T1000 (cell line): ENCODE data around the gene C19orf38.
"Not testable (repeated sequence)": the region's sequence is repeated elsewhere in the genome, so short reads cannot be mapped to it uniquely, and the experiment has no call there.

Experiments used
- DNase-seq: peaks from one replicate; lab custom pipeline; 2025; ENCODE audit warnings: mixed read lengths; lab: John Stamatoyannopoulos, UW

C19orf38 gene

GRCh38 chr19:10852098-10852800 is 4.0 kb downstream of the C19orf38 start:
- DNase-seq = peak; percentile 7

- no peak for DNase-seq
These were observed 4.7 kb downstream of the C19orf38 start for GRCh38 chr19:10852941-10853340.

GRCh38 chr19:10854350-10855089 is 6.3 kb downstream of the C19orf38 start:
- DNase-seq = no peak

GRCh38 chr19:10855879-10856522 is 7.8 kb downstream of the C19orf38 start:
- no peak for DNase-seq

GRCh38 chr19:10856899-10857298 is 8.7 kb downstream of the C19orf38 start:
- not testable (repeated sequence) for DNase-seq

- DNase-seq = no peak
These were observed 10.1 kb downstream of the C19orf38 start for GRCh38 chr19:10858204-10858828.

- no peak for DNase-seq
These were observed 13.0 kb downstream of the C19orf38 start for GRCh38 chr19:10861103-10861651.

- DNase-seq = no peak
These were observed 14.4 kb downstream of the C19orf38 start for GRCh38 chr19:10862561-10863106.

GRCh38 chr19:10863107-10863717 is 15.0 kb downstream of the C19orf38 start:
- DNase-seq = peak; percentile 68

- DNase-seq = peak; percentile 64
These were observed 16.3 kb downstream of the C19orf38 start for GRCh38 chr19:10864538-10864899.

- DNase-seq = no peak
These were observed 18.3 kb downstream of the C19orf38 start for GRCh38 chr19:10866495-10866894.

- DNase-seq = no peak
These were observed 20.8 kb downstream of the C19orf38 start for GRCh38 chr19:10868872-10869547.

GRCh38 chr19:10869872-10870311 is 21.7 kb downstream of the C19orf38 start:
- not testable (repeated sequence) for DNase-seq

GRCh38 chr19:10870501-10870954 is 22.3 kb downstream of the C19orf38 start:
- no peak for DNase-seq

GRCh38 chr19:10870955-10871603 is 22.9 kb downstream of the C19orf38 start, which contains the start of gene CARM1:
Gene CARM1, plus strand, starts transcription at chr19:10871553. Its CDS starts 150 bp downstream, at chr19:10871703.
- DNase-seq = peak; percentile 98

GRCh38 chr19:10871711-10872545 is 23.7 kb downstream of the C19orf38 start:
- DNase-seq = no peak

GRCh38 chr19:10872546-10873107 is 24.4 kb downstream of the C19orf38 start:
- no peak for DNase-seq

GRCh38 chr19:10874024-10874423 is 25.8 kb downstream of the C19orf38 start:
- DNase-seq = no peak
